ENCODE results near the gene CRADD.
"Not testable (repeated sequence)": the region's sequence is repeated elsewhere in the genome, so short reads cannot be mapped to it uniquely, and the experiment has no call there.

DNA sequence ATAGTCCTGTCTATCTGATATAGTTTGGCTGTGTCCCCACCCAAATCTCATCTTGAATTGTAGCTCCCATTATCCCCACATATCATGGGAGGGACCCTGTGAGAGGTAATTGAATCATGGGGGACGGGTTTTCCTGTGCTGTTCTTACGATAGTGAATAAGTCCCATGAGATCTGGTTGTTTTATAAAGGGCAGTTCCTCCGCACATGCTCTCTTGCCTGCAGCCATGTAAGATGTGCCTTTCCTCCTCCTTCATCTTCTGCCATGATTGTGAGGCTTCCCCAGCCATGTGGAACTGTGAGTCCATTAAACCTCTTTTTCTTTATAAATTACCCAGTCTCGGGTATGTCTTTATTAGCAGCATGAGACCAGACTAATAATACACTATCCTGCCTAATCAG, 251.9 kb downstream of the CRADD start:
- TF ChIP-seq, protein P1, sequence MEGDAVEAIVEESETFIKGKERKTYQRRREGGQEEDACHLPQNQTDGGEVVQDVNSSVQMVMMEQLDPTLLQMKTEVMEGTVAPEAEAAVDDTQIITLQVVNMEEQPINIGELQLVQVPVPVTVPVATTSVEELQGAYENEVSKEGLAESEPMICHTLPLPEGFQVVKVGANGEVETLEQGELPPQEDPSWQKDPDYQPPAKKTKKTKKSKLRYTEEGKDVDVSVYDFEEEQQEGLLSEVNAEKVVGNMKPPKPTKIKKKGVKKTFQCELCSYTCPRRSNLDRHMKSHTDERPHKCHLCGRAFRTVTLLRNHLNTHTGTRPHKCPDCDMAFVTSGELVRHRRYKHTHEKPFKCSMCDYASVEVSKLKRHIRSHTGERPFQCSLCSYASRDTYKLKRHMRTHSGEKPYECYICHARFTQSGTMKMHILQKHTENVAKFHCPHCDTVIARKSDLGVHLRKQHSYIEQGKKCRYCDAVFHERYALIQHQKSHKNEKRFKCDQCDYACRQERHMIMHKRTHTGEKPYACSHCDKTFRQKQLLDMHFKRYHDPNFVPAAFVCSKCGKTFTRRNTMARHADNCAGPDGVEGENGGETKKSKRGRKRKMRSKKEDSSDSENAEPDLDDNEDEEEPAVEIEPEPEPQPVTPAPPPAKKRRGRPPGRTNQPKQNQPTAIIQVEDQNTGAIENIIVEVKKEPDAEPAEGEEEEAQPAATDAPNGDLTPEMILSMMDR (IDR thresholded peaks at IDR 0.05) = not testable (repeated sequence)
- TF ChIP-seq POLR2A (IDR thresholded peaks at IDR 0.05) = not testable (repeated sequence)

Measured in body of pancreas (tissue), 4 donors.